Breast epithelium (tissue), 3 donors: Measurements from ENCODE around the gene TTC27.

ENCODE experiments used
- CTCF ChIP-seq, 3 donors: fragments of 450-650 bp; IDR thresholded peaks; one replicate each; pipeline ENCODE4 v1.5.1; 2016 to 2017; ENCODE audit warnings: antibody characterized with exemption in 3 of 3, mild to moderate bottlenecking in 3 of 3, moderate library complexity in 3 of 3
- POLR2A ChIP-seq: fragments of 450-650 bp; IDR thresholded peaks from one replicate; pipeline ENCODE4 v1.6.1; 2016; ENCODE audit warnings: antibody characterized with exemption, mild to moderate bottlenecking, moderate library complexity

DNA sequence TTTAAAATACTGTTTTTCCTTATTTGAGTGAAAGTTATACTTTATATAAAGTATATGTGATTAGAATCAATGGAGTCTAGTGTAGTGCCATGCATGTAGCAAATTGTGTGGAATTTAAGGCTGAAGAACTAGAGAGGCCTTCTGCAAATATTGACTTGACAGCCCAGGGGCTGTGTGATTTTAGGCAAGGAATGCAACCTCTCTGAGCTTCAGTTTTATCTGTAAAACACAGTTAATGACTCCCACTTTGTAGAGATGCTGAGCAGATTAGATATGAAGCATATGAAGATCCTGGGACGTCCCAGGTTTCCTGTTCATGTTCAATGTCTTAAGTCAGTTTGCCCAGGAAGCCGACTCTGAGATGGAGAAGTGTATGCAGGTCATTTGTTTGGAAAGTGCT lies 235.5 kb downstream of the TTC27 start:
- TF ChIP-seq CTCF (IDR thresholded peaks at IDR 0.05), result no peak
- TF ChIP-seq POLR2A, result no peak
